DMS 273 (cell line): ENCODE results near the gene GABRB3.

ENCODE experiments used
- DNase-seq: peaks from one replicate; lab custom pipeline; 2025; ENCODE audit not compliant: unreplicated experiment; lab: John Stamatoyannopoulos, UW

GABRB3 gene

GRCh38 chr15:26772154-26773066 is at the start of gene GABRB3:
TSS of gene GABRB3 (minus strand) at chr15:26773066.
- peak; percentile 59 for DNase-seq

DNA sequence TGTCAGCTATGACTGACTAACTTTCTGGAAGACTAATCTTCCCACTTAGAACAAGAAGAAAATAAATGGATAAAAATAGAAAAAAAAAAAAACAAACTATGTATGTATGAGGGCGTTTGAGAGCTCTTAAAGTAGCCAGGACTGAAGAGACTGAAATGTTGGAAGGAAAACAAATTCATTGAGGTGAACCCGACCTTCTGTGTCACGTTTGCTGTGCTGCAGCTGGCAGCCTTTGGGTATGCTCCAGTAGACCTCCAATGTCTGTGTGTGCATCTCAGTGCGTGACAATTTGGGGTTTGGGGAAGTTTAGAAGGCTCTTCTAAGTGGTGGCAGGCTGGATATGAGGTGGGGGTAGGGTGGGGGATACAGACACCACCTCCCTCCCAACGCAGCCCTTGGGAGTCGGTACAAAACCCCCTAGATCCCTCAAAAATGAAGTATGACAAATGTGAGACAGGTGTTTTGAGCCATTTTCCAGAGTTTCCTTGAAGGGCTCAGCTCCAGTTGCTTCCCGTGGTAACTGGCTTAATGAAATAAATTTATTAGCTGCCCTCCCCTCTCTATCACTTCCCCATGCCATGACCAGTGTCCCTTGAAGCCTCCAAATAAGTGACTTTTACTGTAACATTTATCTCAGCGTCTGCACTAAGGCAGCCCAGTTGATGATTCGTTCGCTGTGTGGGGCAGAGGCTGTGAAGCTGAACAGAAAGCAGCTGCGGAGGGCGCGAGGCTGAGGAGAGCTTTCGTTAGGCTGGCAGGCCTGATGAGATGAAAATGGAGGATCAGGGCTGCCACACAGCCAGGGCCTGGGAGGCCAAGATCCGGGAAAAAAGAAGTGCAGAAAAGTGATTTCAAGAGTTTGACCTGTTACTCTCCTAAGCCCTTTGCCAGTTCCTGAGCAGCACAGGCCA is 34.9 kb upstream of the GABRB3 start:
- no peak for DNase-seq

DNA sequence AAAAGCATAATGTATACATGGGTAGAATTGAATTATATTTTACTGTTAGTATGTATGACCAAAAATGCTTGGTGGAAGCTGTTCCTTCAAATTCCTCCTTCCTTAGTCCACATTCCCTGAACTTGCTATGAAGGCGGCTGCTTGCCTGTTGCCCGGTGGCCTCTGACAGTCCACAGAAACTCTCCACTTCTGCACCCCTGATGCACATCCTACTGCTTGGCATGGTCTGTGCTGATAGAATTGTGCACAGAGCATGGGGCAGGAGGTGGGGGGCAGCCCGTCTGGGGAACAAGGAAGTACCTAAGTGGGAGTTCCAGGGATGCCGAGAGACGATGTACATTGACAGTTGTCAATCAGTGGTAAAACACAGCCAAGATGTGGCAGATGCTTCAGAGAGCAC is 33.7 kb upstream of the GABRB3 start:
- no peak for DNase-seq

DNA sequence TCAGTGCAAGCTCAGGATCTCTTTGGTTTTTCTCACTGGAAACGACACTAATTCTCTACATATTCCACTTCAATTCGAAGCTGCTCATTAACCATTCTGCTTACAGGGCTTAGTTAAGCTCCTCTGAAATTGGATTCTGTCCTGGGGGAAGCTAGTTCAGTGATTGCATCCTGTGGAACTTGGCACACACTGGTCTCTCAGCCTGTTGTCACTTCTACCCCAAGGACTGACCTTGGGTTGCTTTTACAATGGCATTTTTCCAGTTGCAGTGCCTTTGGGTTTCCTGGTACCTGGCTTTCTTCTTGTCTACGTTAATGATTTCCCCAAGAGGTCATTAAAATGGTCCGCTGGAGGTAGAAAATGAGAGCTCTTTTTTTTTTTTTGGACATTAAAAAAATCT is 33.3 kb upstream of the GABRB3 start:
- no peak for DNase-seq

GRCh38 chr15:26805470-26805869 is 32.6 kb upstream of the GABRB3 start:
- no peak for DNase-seq

DNA sequence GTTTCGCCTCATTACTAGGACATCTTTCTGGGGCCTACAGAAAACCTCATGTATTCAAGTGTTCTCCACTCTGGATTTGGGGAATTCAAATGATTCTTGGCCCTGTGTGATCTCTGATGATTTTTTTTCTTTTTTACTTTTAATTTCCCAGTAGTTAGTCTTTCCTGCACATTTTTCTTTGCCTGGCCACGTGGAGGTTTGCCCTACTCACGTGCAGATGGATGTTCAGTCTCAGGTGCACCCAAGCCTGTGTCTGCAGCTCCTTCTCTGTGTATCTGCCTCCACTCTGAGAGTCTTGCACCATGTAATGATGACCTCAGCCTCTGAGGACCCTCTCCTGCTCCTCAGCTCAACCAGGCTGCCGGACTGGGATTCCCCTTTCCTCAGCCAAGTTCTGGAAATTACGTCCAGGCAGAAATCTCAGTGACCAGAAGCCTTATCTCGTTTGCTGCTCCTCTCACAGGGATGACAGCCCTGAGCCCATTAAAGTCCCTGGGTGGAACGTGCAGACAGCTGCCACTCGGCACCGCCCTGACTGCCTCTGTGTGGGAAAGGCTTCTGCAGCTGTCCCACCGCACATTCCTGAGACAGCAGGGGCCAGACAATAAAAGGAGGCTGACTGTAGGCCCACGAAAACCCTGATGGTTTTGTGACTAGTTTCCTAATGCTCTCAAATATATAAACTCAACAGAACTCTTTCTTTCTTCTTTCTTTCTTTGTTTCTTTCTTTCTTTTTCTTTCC is 31.4 kb upstream of the GABRB3 start:
- no peak for DNase-seq

GRCh38 chr15:26790118-26790517 is 17.3 kb upstream of the GABRB3 start:
- DNase-seq: no peak

- DNase-seq: no peak
These were observed 8.9 kb upstream of the GABRB3 start for GRCh38 chr15:26781816-26782215.

DNA sequence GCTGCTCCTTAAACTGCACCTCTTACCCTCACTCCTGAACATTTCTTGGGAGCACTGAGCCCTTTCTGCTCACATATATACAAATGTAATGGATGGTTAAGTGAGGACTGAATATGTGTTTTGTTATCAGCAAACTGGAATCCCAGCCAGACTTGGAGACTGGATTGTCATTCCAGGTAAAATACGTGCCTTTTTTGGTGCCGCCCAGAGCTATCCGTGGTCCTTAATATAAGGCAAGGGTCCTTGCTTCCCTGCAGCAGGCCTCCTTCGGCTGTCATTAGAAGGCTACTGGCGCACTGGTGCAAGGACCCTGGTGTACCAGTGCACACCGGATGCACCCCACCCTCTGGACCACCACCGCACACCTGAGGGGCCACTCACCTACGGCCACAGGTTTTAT is 1.1 kb upstream of the GABRB3 start:
- peak; percentile 47 for DNase-seq

DNA sequence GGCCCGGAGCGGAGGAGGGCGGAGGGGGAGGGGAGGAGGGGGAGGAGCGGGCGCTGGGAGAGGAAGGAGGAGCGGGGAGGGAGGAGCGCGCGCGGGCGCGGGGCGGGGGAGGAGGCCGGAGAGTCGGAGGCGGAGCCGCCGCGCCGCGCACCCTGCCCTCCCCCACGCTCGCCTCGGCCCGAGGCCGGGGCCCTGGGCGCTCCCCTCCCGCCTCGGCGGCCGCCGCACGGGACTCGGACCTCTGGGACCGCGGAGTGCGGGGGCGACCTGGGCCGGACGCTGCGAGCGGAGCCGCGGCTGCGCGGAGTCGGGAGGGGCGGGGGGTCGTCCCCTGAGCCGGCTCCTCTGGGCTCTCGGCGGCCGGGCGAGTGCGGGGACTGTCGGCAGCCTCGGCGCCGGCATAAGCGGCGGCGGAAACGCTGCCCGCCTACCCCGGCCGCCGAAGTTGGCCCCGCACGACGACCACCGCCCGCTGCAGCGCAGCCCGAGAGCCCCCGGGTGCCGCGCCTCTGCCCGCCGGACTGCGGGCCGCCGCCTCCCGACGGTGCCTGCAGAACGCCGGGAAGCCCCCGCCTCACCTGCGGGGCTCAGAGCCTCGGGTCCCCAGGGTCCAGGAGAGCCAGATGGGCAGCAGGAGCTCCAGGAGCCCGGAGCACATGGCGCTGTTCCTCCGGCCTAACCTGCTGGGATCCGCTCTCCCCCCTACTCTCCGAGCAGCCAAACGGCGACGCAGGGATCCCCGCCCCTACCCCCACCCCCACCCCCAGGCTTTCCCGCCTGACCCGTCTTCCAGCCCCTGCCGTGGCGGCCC is 406 bp upstream of the GABRB3 start:
- DNase-seq: peak; percentile 80

GRCh38 chr15:26771578-26772153 is 1.2 kb downstream of the GABRB3 start:
- peak; percentile 72 for DNase-seq

GRCh38 chr15:26771168-26771567 is 1.7 kb downstream of the GABRB3 start:
- no peak for DNase-seq

DNA sequence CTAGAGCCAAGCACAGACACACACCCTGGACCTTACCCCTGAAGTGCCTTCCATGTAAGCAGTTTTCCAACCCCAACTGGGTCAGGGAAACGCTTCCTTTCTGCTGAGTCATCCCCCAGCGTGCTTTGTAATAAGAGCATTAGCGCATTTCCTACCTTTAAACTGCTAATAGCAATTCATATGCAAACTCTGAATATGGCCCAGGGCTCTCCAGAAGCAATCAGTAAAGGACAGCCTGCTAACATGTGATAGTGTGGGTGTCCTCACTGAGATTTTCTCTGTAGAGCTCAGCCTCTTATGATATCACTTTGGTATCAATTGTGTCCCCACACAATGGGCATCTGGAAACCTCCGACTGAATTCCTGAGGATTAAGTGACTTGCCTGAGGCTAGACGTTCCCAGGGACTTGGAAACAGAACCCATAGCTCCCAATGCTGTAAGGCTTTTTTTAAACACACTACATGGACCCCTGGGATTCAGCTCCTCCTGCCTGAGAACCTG is 5.6 kb downstream of the GABRB3 start:
- no peak for DNase-seq

GRCh38 chr15:26766262-26766661 is 6.6 kb downstream of the GABRB3 start:
- DNase-seq: no peak

GRCh38 chr15:26759986-26760385 is 12.9 kb downstream of the GABRB3 start:
- DNase-seq: peak; percentile 42

DNA sequence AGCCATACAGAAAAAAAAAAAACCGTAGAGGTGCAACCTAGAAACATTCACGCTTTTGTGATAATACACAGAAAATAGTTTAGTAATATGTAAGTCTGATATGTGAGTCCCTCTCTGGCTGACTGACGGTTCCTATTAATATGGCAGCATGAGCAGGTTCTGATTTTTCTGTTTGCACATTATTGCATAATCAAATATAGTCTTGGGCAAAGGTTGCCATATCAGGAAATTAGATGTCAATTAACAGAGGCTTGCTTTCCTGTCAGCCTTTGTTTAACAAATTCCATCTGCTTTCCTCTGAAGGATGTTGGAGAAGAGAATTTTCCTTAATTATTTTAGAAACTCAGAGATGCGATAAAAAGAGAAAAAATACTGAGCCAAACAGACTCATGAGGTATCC is 14.8 kb downstream of the GABRB3 start:
- DNase-seq: no peak

DNA sequence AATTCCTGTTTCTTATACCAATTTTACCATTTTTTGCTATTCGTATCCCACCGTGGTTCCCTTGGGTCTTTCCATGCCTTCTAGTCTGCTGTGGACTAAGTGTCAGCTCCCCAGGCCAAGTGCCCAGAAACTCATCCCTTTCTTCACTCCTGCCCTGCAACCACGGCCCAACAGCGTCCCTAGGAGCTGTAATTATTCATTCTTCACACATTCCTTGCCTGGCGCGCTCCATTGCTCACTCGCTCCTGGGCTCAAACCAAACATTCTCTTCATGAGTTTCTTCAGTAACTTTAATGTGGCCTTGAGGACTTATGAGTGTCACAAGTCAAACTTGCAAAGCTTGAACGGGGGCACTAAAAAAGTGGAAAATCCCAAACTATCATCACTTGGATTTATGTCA is 15.7 kb downstream of the GABRB3 start:
- DNase-seq: no peak

- DNase-seq: no peak
These were observed 28.0 kb downstream of the GABRB3 start for GRCh38 chr15:26744894-26745293.

DNA sequence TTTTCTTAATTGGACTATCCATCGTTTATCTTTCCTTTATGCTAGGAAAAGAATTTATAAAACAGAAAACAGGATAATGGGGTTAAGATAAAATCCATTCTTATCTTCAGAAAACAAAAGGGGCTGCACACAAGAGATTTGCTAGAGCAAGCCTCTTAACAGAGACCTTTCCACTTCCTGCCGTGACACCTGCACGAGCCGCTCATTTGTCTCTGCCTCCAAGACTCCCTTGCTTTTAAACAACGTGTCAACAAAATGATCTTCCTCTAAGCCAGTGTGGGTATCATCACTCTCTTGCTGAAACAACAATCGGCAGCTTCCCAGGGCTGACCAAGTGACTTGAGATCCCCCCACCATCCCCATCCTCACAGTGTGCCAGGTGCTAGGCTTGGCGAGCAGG is 33.1 kb downstream of the GABRB3 start:
- no peak for DNase-seq

- DNase-seq: no peak
These were observed 33.9 kb downstream of the GABRB3 start for GRCh38 chr15:26738996-26739395.
